ENCODE data around the gene TNFAIP8L1. TPM values are rescaled to one million over a fixed set of nuclear protein-coding genes. Genes with fewer than 3 reads are reported as not detected.

The TNFAIP8L1 gene
- total RNA-seq, 1 donor from 2014 or later = 16.9 TPM

- DNase-seq (ENCODE audit: low spot score) = no peak
- no peaks in the 10 kb centered on the region for H3K27me3 Mint-ChIP-seq (ENCODE audit: low read depth)
- no peaks in the 10 kb centered on the region for H3K4me1 Mint-ChIP-seq (ENCODE audit: low read depth)
- intact Hi-C loops (cut with micrococcal nuclease) = no loop called here
- peaks cover 37% of the 10 kb centered on the region for H3K36me3 Mint-ChIP-seq (ENCODE audit: low read depth)
- no peaks in the 10 kb centered on the region for H3K9me3 Mint-ChIP-seq
- no peak overlapping the region for H3K27ac Mint-ChIP-seq
- no peak overlapping the region for H3K4me3 Mint-ChIP-seq (ENCODE audit: low read depth)
Measured at GRCh38 chr19:4682417-4683200, 43.3 kb downstream of the TNFAIP8L1 start.

GRCh38 chr19:4684312-4685095, 45.2 kb downstream of the TNFAIP8L1 start:
- no peaks in the 10 kb centered on the region for H3K9me3 Mint-ChIP-seq
- H3K27me3 Mint-ChIP-seq (ENCODE audit: low read depth) = no peaks in the 10 kb centered on the region
- no peak for DNase-seq (ENCODE audit: low spot score)
- peaks cover 31% of the 10 kb centered on the region for H3K36me3 Mint-ChIP-seq (ENCODE audit: low read depth)
- no peak overlapping the region for H3K27ac Mint-ChIP-seq
- H3K4me1 Mint-ChIP-seq (ENCODE audit: low read depth) = no peaks in the 10 kb centered on the region
- no peak overlapping the region for H3K4me3 Mint-ChIP-seq (ENCODE audit: low read depth)
- intact Hi-C loops (cut with micrococcal nuclease) = no loop called here

- no peak overlapping the region for H3K4me3 Mint-ChIP-seq (ENCODE audit: low read depth)
- H3K27ac Mint-ChIP-seq = no peak overlapping the region
- H3K9me3 Mint-ChIP-seq = no peaks in the 10 kb centered on the region
- H3K36me3 Mint-ChIP-seq (ENCODE audit: low read depth) = peaks cover 31% of the 10 kb centered on the region
- intact Hi-C loops (cut with micrococcal nuclease) = no loop called here
- no peaks in the 10 kb centered on the region for H3K27me3 Mint-ChIP-seq (ENCODE audit: low read depth)
- no peak for DNase-seq (ENCODE audit: low spot score)
- no peaks in the 10 kb centered on the region for H3K4me1 Mint-ChIP-seq (ENCODE audit: low read depth)
Measured at GRCh38 chr19:4686700-4687099, 47.4 kb downstream of the TNFAIP8L1 start.

GRCh38 chr19:4687396-4687795, 48.1 kb downstream of the TNFAIP8L1 start:
- DNase-seq (ENCODE audit: low spot score) = no peak
- Mint-ChIP-seq H3K4me1 (ENCODE audit: low read depth) (no peaks in the 10 kb centered on the region), H3K36me3 (ENCODE audit: low read depth) (peaks cover 34% of the 10 kb centered on the region), H3K27me3 (ENCODE audit: low read depth) (no peaks in the 10 kb centered on the region), H3K4me3 (ENCODE audit: low read depth) (no peak overlapping the region), H3K27ac (no peak overlapping the region), H3K9me3 (no peaks in the 10 kb centered on the region)
- intact Hi-C loops (cut with micrococcal nuclease) = no loop called here

- no peak overlapping the region for H3K27ac Mint-ChIP-seq
- intact Hi-C loops (cut with micrococcal nuclease) = no loop called here
- no peak overlapping the region for H3K4me3 Mint-ChIP-seq (ENCODE audit: low read depth)
- no peaks in the 10 kb centered on the region for H3K4me1 Mint-ChIP-seq (ENCODE audit: low read depth)
- no peaks in the 10 kb centered on the region for H3K27me3 Mint-ChIP-seq (ENCODE audit: low read depth)
- H3K36me3 Mint-ChIP-seq (ENCODE audit: low read depth) = peaks cover 41% of the 10 kb centered on the region
- no peak for DNase-seq (ENCODE audit: low spot score)
- H3K9me3 Mint-ChIP-seq = no peaks in the 10 kb centered on the region
Measured at GRCh38 chr19:4688587-4688986, 49.3 kb downstream of the TNFAIP8L1 start.

GRCh38 chr19:4689403-4689802, 50.1 kb downstream of the TNFAIP8L1 start:
- Mint-ChIP-seq H3K9me3 (no peaks in the 10 kb centered on the region), H3K27ac (no peak overlapping the region), H3K36me3 (ENCODE audit: low read depth) (peaks cover 41% of the 10 kb centered on the region), H3K4me3 (ENCODE audit: low read depth) (no peak overlapping the region), H3K27me3 (ENCODE audit: low read depth) (no peaks in the 10 kb centered on the region), H3K4me1 (ENCODE audit: low read depth) (no peaks in the 10 kb centered on the region)
- DNase-seq (ENCODE audit: low spot score) = no peak
- intact Hi-C loops (cut with micrococcal nuclease) = no loop called here

- DNase-seq (ENCODE audit: low spot score) = no peak
- Mint-ChIP-seq H3K4me1 (ENCODE audit: low read depth) (no peaks in the 10 kb centered on the region), H3K4me3 (ENCODE audit: low read depth) (no peak overlapping the region), H3K36me3 (ENCODE audit: low read depth) (peaks cover 45% of the 10 kb centered on the region), H3K27ac (no peak overlapping the region), H3K9me3 (no peaks in the 10 kb centered on the region), H3K27me3 (ENCODE audit: low read depth) (no peaks in the 10 kb centered on the region)
- intact Hi-C loops (cut with micrococcal nuclease) = no loop called here
Measured at GRCh38 chr19:4690361-4690760, 51.0 kb downstream of the TNFAIP8L1 start.

GRCh38 chr19:4691373-4691772, 52.1 kb downstream of the TNFAIP8L1 start:
- no peak for DNase-seq (ENCODE audit: low spot score)
- H3K9me3 Mint-ChIP-seq = no peaks in the 10 kb centered on the region
- intact Hi-C loops (cut with micrococcal nuclease) = no loop called here
- no peak overlapping the region for H3K4me3 Mint-ChIP-seq (ENCODE audit: low read depth)
- no peaks in the 10 kb centered on the region for H3K4me1 Mint-ChIP-seq (ENCODE audit: low read depth)
- H3K36me3 Mint-ChIP-seq (ENCODE audit: low read depth) = peaks cover 52% of the 10 kb centered on the region
- H3K27ac Mint-ChIP-seq = no peak overlapping the region
- no peaks in the 10 kb centered on the region for H3K27me3 Mint-ChIP-seq (ENCODE audit: low read depth)

GRCh38 chr19:4692251-4693077, 53.1 kb downstream of the TNFAIP8L1 start:
- peaks cover 48% of the 10 kb centered on the region for H3K36me3 Mint-ChIP-seq (ENCODE audit: low read depth)
- no peaks in the 10 kb centered on the region for H3K4me1 Mint-ChIP-seq (ENCODE audit: low read depth)
- no peaks in the 10 kb centered on the region for H3K27me3 Mint-ChIP-seq (ENCODE audit: low read depth)
- H3K9me3 Mint-ChIP-seq = no peaks in the 10 kb centered on the region
- H3K4me3 Mint-ChIP-seq (ENCODE audit: low read depth) = no peak overlapping the region
- H3K27ac Mint-ChIP-seq = no peak overlapping the region
- DNase-seq (ENCODE audit: low spot score) = no peak
- intact Hi-C loops (cut with micrococcal nuclease) = no loop called here

GRCh38 chr19:4693078-4693350, 53.7 kb downstream of the TNFAIP8L1 start:
- H3K9me3 Mint-ChIP-seq = no peaks in the 10 kb centered on the region
- no peaks in the 10 kb centered on the region for H3K4me1 Mint-ChIP-seq (ENCODE audit: low read depth)
- no peak for DNase-seq (ENCODE audit: low spot score)
- H3K27me3 Mint-ChIP-seq (ENCODE audit: low read depth) = no peaks in the 10 kb centered on the region
- peaks cover 52% of the 10 kb centered on the region for H3K36me3 Mint-ChIP-seq (ENCODE audit: low read depth)
- intact Hi-C loops (cut with micrococcal nuclease) = no loop called here
- no peak overlapping the region for H3K4me3 Mint-ChIP-seq (ENCODE audit: low read depth)
- H3K27ac Mint-ChIP-seq = no peak overlapping the region

- H3K27ac Mint-ChIP-seq = no peak overlapping the region
- H3K36me3 Mint-ChIP-seq (ENCODE audit: low read depth) = peaks cover 52% of the 10 kb centered on the region
- DNase-seq (ENCODE audit: low spot score) = no peak
- intact Hi-C loops (cut with micrococcal nuclease) = no loop called here
- no peaks in the 10 kb centered on the region for H3K27me3 Mint-ChIP-seq (ENCODE audit: low read depth)
- H3K9me3 Mint-ChIP-seq = no peaks in the 10 kb centered on the region
- no peak overlapping the region for H3K4me3 Mint-ChIP-seq (ENCODE audit: low read depth)
- no peaks in the 10 kb centered on the region for H3K4me1 Mint-ChIP-seq (ENCODE audit: low read depth)
Measured at GRCh38 chr19:4693471-4694121, 54.3 kb downstream of the TNFAIP8L1 start.

- intact Hi-C loops (cut with micrococcal nuclease) = no loop called here
- H3K4me1 Mint-ChIP-seq (ENCODE audit: low read depth) = no peaks in the 10 kb centered on the region
- no peaks in the 10 kb centered on the region for H3K9me3 Mint-ChIP-seq
- no peaks in the 10 kb centered on the region for H3K27me3 Mint-ChIP-seq (ENCODE audit: low read depth)
- H3K36me3 Mint-ChIP-seq (ENCODE audit: low read depth) = peaks cover 54% of the 10 kb centered on the region
- no peak overlapping the region for H3K27ac Mint-ChIP-seq
- DNase-seq (ENCODE audit: low spot score) = no peak
- H3K4me3 Mint-ChIP-seq (ENCODE audit: low read depth) = no peak overlapping the region
Measured at GRCh38 chr19:4694211-4694987, 55.1 kb downstream of the TNFAIP8L1 start.
